ENCODE measurements around the gene MMP28. TPM values are rescaled to one million over a fixed set of nuclear protein-coding genes. Genes with fewer than 3 reads are reported as not detected.
"Not testable (repeated sequence)": the region's sequence is repeated elsewhere in the genome, so short reads cannot be mapped to it uniquely, and the experiment has no call there.

MMP28 gene
- total RNA-seq, 4 donors from 2014 or later: 62.5 to 115 (median 79.1) TPM

DNA sequence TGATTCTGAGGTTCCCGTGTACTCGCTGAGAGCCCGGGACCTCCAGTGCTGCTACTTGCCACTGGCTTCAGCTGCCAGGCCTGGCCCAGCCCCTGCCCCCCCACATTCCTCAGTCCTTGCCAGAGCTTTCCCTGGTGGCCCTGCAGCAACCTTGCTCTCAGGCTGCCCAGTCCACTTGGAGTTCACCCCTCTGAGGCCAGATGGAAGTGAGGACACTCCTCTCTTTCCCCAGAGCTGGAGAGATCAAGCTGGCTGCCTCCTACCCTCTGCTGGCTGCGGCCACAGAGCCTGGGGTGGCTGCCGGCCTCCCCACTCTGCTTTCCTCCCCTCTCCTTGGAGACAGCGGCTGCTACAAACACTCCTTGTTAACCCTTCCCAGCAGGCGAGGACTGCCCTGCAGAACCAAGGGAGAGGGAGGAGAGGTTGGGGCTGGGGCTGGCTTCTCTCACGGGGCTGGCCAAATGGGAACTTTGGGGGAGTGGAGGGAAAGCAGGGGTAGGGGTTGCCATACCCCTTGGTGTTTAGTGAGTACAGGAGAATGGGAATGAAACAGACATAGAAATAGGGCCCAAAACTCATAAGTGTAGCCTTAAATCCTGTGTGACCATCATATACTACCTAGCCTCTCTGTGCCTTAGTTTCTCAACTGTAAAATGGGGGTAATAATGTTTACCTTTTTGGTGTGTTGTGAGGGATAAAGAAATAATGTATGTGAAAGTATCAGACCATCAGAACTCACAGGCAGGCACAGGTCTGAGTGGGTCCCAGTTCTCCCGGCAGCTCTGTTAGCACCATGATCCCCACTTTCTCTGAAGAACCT lies 42.3 kb downstream of the MMP28 start, which contains the start of gene GAS2L2:
GAS2L2 (minus strand) TSS at position 295 of the 820 bp plus-strand sequence. CDS start 389 bp downstream, outside the sequence.
- no peak for DNase-seq (ENCODE audit: low spot score in 2 of 2)
- H3K4me3 ChIP-seq (ENCODE audit: low read depth, poor library complexity, severe bottlenecking): no peak within 1 kb of the TSS
- intact Hi-C loops (cut with DNase I; ENCODE audit: low total_unique reads): no loop called here
- TF ChIP-seq POLR2A (IDR thresholded peaks at IDR 0.05): no peak
- TF ChIP-seq, protein P1, sequence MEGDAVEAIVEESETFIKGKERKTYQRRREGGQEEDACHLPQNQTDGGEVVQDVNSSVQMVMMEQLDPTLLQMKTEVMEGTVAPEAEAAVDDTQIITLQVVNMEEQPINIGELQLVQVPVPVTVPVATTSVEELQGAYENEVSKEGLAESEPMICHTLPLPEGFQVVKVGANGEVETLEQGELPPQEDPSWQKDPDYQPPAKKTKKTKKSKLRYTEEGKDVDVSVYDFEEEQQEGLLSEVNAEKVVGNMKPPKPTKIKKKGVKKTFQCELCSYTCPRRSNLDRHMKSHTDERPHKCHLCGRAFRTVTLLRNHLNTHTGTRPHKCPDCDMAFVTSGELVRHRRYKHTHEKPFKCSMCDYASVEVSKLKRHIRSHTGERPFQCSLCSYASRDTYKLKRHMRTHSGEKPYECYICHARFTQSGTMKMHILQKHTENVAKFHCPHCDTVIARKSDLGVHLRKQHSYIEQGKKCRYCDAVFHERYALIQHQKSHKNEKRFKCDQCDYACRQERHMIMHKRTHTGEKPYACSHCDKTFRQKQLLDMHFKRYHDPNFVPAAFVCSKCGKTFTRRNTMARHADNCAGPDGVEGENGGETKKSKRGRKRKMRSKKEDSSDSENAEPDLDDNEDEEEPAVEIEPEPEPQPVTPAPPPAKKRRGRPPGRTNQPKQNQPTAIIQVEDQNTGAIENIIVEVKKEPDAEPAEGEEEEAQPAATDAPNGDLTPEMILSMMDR (IDR thresholded peaks at IDR 0.05): no peak
- WGBS, 2 donors: 36 to 43% methylated on average over 9 of the region's 9 CpGs

DNA sequence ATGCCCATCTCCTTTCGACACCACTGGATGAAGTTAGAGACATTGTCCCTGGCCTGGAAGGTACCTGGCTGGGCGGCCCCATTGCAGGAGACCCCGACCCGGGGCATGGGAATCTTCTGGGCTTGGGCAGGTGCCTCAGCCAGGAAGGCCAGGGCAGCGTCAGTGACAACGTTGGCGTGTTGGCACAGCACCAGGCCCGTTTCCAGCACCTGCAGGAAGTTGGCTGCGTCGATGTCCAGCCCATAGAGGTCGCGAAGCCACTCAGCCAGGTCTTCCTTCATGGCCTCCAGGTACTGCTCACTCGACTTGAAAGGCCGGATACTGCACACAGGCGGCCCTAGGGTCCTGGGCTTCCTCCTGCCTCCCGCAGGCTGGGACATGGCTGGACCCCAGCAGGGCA lies 43.0 kb downstream of the MMP28 start:
- 51 to 54% methylated on average over 15 to 16 of the region's 16 CpGs for WGBS, 2 donors
- no peak for DNase-seq (ENCODE audit: low spot score in 2 of 2)
- TF ChIP-seq, protein P1 (IDR thresholded peaks at IDR 0.05): no peak
- TF ChIP-seq POLR2A (IDR thresholded peaks at IDR 0.05): no peak
- H3K4me3 ChIP-seq (ENCODE audit: low read depth, poor library complexity, severe bottlenecking): no peak overlapping the region
- intact Hi-C loops (cut with DNase I; ENCODE audit: low total_unique reads): no loop called here

DNA sequence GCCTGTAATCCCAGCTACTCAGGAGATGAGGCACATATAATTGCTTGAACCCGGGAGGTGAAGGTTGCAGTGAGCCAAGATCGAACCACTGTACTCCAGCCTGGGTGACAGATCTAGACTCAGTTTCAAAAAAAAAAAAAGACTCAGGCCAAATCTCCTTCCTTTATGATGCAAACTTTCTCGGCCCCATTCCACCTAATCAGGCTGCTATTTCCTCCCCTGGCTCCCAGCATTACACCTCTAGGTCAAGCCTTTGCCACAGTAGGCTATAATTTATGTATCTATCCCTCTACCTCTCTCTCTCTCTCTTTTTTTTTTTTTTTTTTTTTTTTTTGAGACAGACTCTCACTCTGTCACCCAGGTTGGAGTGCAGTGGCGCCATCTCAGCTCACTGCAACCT lies 43.9 kb downstream of the MMP28 start:
- DNase-seq (ENCODE audit: low spot score in 2 of 2); H3K4me3 ChIP-seq (ENCODE audit: low read depth, poor library complexity, severe bottlenecking); intact Hi-C loops (cut with DNase I; ENCODE audit: low total_unique reads): not testable (repeated sequence)
- 72 to 88% methylated on average over 4 of the region's 4 CpGs for WGBS, 2 donors

DNA sequence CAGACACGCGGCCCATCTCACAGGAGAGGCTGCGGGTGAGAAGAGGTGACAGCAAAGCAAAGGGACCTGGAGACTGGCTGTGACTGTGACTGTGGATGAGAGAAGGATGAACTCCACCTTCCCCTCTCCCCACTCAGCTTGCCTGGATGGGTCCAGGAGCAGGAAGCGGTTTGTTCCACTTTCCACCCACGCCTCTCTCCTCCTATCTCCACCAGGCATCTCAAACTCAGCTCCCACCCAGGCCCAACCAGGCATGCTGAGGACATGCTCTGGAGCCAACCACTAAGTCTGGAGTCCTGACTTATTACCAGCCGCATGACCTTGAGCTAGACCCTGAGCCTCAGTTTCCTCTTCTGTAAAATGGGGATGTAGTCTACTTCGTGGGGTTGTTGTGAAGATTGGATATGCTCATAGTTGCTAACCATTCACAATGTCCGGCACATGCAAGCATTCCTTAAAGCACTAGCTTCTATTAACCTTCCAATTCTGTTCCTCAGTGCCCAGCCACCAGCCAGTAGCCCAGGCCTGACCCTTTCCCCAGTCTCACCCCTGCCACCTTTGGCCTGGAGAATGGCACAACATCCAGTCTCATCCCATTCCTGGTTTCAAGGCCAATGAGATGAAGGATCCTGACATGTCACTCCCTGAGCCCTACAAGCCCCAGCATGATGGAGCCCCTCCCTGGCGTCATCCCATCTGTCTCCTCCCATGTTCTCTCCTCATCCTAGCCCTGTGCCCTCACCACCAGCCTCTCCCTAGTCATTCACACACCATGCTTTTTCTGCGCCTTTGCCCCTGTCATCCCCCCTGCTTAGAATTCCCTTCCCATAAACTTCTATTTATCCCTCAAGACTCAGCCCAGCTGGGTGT lies 44.7 kb downstream of the MMP28 start:
- no peak for DNase-seq (ENCODE audit: low spot score in 2 of 2)
- 62 to 72% methylated on average over 10 of the region's 10 CpGs for WGBS, 2 donors

DNA sequence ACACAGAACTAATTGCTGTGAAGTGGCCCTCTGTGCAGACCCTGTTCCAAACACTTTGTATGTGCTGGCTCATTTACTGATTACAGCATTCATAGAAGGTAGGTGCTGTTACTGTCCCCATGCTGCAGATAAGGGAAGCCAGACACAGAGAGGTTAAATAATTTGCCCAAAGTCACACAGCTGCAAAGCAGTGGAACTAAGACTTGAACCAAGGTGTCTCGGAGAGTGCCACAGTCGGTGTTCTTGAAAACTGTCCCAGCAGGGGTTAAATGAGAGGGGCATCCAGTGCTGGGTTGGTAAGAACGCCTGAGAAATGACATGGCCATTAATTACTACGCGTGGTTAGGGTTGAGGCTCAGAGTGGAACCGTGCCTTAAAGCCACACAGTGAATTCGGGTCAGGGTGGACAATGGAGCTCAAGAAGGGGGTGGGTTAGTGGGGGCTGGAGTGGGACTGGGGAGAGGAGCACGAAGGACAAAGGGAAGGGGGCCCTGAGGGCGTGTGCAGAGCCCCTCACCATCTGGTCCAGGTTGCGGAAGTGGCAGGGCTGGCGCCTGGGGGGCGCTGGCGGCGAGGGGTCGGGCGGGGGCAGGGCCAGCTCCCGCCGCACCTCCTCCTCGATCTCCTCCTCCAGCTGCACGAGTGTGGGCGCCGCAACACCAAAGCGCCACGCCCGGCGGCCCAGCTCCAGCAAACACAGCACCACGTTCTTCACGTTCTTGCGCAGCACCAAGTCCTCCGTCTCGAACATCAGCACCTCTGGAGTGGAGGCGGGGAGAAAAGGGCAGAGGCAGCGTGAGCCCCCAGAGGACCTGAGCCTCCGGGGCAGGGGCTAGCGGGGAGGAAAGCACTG lies 45.7 kb downstream of the MMP28 start:
- no peak for DNase-seq (ENCODE audit: low spot score in 2 of 2)
- TF ChIP-seq POLR2A (IDR thresholded peaks at IDR 0.05): no peak
- TF ChIP-seq, protein P1 (IDR thresholded peaks at IDR 0.05): no peak
- H3K4me3 ChIP-seq (ENCODE audit: low read depth, poor library complexity, severe bottlenecking): no peak overlapping the region
- 6 to 7% methylated on average over 26 to 30 of the region's 35 CpGs for WGBS, 2 donors
- intact Hi-C loops (cut with DNase I; ENCODE audit: low total_unique reads): loop anchor here (5.0 kb wide), 1 partner anchor 137 kb away; no protein-coding TSS in a partner anchor

More for the DNA sequence above, 44.7 kb downstream of the MMP28 start:
- intact Hi-C loops (cut with DNase I; ENCODE audit: low total_unique reads): no loop called here
- TF ChIP-seq POLR2A (IDR thresholded peaks at IDR 0.05): no peak
- TF ChIP-seq, protein P1 (IDR thresholded peaks at IDR 0.05): no peak
- no peak overlapping the region for H3K4me3 ChIP-seq (ENCODE audit: low read depth, poor library complexity, severe bottlenecking)

All from lower leg skin (tissue), 4 donors.